COLO668 (cell line): Measurements from ENCODE around the gene MAP3K7CL.

Source experiments
- DNase-seq: peaks from one replicate; lab custom pipeline; 2025; ENCODE audit not compliant: unreplicated experiment; lab: John Stamatoyannopoulos, UW

The MAP3K7CL gene

GRCh38 chr21:29194342-29194741 lies 63.9 kb downstream of the MAP3K7CL start:
- no peak for DNase-seq

- DNase-seq = no peak
Measured at GRCh38 chr21:29194847-29195246, 64.4 kb downstream of the MAP3K7CL start.

GRCh38 chr21:29195981-29196669 lies 65.7 kb downstream of the MAP3K7CL start:
- DNase-seq = no peak

GRCh38 chr21:29196670-29197191 lies 66.3 kb downstream of the MAP3K7CL start:
- DNase-seq = no peak

GRCh38 chr21:29201186-29201585 lies 70.7 kb downstream of the MAP3K7CL start:
- no peak for DNase-seq

GRCh38 chr21:29205009-29205408 lies 74.6 kb downstream of the MAP3K7CL start:
- DNase-seq = no peak

GRCh38 chr21:29205988-29206387 lies 75.5 kb downstream of the MAP3K7CL start:
- no peak for DNase-seq

- no peak for DNase-seq
Measured at GRCh38 chr21:29206445-29206844, 76.0 kb downstream of the MAP3K7CL start.

GRCh38 chr21:29207201-29207600 lies 76.8 kb downstream of the MAP3K7CL start:
- DNase-seq = no peak

GRCh38 chr21:29208044-29208681 lies 77.7 kb downstream of the MAP3K7CL start:
- DNase-seq = no peak

GRCh38 chr21:29208682-29209059 lies 78.2 kb downstream of the MAP3K7CL start:
- no peak for DNase-seq

- no peak for DNase-seq
Measured at GRCh38 chr21:29209696-29210095, 79.3 kb downstream of the MAP3K7CL start.

GRCh38 chr21:29211205-29211604 lies 80.8 kb downstream of the MAP3K7CL start:
- no peak for DNase-seq

GRCh38 chr21:29212446-29212845 lies 82.0 kb downstream of the MAP3K7CL start:
- no peak for DNase-seq

GRCh38 chr21:29213513-29214385 lies 83.3 kb downstream of the MAP3K7CL start:
- DNase-seq = no peak

GRCh38 chr21:29215709-29216108 lies 85.3 kb downstream of the MAP3K7CL start:
- no peak for DNase-seq

- DNase-seq = no peak
Measured at GRCh38 chr21:29217818-29218291, 87.4 kb downstream of the MAP3K7CL start.

GRCh38 chr21:29218749-29219148 lies 88.3 kb downstream of the MAP3K7CL start:
- DNase-seq = no peak

GRCh38 chr21:29219165-29219770 lies 88.8 kb downstream of the MAP3K7CL start:
- DNase-seq = no peak

GRCh38 chr21:29221253-29221744 lies 90.9 kb downstream of the MAP3K7CL start:
- no peak for DNase-seq

GRCh38 chr21:29224006-29224405 lies 93.6 kb downstream of the MAP3K7CL start:
- DNase-seq = no peak
